SIG-M5 treated with dmso at 0.1 percent for 504 hours (cell line): ENCODE measurements around the gene SEMA4C.
A peak's percentile ranks its signal among the peaks of the same experiment; 100 is the strongest.

Experiments
- DNase-seq: peaks from one replicate; lab custom pipeline; 2025; ENCODE audit not compliant: unreplicated experiment; lab: John Stamatoyannopoulos, UW

SEMA4C gene

GRCh38 chr2:96881349-96882195, 11.7 kb upstream of the SEMA4C start:
- no peak for DNase-seq

GRCh38 chr2:96880891-96881273, 11.0 kb upstream of the SEMA4C start:
- no peak for DNase-seq

GRCh38 chr2:96879545-96880040, 9.7 kb upstream of the SEMA4C start:
- DNase-seq: no peak

DNA sequence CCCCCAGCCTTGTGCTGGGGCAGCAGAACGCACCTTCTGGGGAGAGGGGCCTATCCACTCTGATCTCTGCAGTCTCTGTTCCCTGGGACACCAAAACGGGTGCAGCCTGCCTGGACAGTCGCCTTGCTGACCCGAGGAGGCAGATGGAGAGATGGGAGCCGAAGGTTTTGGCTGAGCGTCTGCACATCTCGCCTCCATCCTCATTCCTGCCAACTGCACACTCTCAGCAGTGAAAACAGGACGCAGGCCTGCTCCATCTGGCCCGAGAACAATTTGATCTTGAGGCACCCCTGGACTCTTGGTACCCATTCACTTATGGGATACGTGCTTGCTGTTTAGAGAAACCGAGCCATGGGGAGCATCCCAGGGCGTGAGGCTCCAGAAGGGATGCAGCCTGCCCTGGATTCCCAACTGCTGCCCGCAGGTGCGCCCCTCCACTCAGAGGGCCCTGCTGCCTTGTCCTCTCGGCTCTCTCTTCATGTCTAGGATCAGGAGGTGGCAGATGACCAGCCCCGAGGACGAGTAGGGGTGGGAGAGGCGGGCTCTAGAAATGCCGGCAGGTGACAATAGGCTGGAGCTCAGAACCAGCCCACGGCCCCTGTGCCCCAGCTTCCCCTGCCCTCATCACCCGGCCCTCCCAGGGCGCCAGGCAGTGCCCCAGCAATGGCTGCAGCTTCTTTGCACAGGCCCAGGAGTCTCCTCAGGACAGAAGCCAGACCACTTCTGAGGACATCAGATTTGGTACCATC, 9.1 kb upstream of the SEMA4C start:
- DNase-seq: no peak

GRCh38 chr2:96878171-96878570, 8.3 kb upstream of the SEMA4C start:
- no peak for DNase-seq

GRCh38 chr2:96877631-96878092, 7.8 kb upstream of the SEMA4C start:
- DNase-seq: no peak

DNA sequence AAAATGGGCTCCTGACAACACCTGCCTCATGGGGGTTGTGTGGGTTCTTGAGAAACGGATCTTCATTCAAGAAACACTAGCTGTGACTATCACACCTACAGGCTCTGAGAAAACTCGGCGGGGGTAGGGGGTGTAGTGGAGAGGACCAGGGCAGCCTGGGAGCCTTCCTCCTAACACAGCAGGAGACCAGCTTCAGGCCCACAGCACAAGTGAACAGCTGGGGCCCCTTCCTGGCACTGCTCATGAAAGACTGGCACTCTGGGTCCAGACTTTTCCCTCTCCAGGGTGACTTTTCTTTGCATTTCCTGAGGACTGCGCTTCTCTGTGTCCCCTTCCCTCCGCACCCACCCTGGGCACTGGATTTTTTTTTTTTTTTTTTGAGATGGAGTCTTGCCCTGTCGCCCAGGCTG, 7.2 kb upstream of the SEMA4C start:
- DNase-seq: no peak

DNA sequence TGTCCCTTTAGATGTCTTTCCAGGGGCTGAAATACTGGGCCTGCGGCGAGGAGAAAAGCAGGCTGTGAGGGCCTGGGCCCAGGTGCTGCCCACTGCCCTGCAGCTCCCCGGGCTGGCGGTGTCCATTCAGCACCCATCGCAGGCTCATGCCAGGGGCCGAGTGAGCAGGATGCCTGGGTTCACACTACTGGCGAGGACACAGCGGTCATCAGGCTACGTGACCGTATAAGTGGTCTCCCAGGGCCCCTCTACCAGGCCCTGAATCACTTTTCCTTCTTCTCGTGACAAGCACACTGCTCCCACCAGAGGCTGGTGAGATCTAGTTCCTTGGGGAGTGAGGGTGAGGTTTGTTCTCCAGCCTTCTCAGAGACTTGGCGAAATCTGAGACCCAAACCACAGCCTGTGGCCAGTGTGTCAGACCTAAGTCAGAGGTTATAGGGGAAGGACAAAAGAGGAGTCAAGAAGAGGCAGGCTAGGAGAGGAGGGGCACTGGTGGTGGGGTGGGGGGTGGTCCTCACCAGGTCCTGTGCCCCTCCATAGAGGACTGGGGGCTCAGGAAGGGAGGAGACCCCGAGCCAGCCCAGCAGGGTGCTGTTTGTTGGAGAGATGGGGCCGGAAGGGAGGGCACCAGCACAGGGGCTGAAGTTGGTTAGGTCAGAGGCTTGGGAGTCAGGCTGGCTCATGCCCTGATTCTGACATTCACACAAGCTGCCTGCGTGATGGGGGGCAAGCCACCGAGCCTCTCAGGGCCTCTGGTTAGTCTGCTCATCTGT, 6.6 kb upstream of the SEMA4C start:
- DNase-seq: no peak

DNA sequence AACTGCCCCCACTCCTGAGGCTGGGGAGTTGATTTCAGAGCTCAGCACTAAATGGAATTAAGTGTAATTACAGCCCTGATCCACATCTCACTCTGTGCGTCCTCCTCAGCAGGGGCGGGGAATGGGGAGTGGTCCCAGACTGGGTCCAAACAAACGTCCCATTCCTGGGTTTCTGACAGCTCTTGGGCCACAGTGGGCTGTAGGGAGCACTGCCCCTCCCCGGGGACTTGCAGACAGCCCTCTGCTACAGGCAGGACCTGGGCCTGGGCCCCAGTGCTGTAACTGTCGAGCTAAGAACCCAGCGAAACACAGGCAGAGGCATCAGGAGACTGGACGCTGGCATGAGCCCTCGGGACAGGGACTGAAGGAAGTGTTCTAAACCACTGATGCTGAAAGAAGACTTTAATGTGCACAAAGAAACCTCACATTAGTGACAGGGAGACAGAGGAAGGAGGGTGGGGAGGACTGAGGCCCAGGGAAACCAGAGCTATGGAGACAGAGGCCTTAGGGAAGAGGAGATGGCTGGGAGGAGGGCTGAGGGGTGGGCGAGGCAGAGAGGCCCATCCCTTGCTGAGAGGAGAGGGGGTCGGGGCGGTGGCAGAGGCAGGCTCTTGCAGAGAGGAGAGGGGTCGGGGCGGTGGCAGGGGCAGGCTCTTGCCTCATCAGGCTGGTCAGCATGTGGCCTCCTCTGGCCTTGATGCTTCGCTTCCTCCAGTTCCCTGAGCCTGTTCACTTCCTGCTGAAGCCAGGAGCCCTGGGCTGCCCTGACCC, 5.8 kb upstream of the SEMA4C start:
- no peak for DNase-seq

GRCh38 chr2:96874198-96874831, 4.4 kb upstream of the SEMA4C start:
- DNase-seq: no peak

DNA sequence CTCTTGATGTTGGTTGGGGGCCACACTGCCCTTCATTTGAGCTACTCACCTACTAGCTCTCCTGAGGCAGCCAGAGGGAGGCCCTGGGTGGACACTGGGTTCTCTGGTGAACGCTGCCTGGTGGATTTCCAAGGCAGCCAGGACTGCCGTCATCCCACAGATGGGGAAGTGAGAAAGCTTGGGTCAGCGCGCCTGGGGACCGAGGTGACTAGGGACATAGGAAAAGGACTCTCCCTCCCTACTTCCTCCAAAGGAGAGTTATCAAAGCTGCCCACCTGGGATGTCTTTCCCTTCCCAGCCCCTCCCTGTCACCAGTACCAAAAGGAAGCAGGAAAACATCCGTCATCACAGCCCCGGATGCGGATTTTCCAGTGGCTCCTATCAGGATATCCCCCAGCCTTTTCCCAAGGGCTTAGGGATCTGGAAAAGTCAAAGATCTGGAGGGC, 3.8 kb upstream of the SEMA4C start:
- no peak for DNase-seq

- DNase-seq: no peak
Observed at GRCh38 chr2:96872591-96873349, 2.9 kb upstream of the SEMA4C start.

GRCh38 chr2:96870626-96871255, 861 bp upstream of the SEMA4C start:
- DNase-seq: peak; percentile 37

DNA sequence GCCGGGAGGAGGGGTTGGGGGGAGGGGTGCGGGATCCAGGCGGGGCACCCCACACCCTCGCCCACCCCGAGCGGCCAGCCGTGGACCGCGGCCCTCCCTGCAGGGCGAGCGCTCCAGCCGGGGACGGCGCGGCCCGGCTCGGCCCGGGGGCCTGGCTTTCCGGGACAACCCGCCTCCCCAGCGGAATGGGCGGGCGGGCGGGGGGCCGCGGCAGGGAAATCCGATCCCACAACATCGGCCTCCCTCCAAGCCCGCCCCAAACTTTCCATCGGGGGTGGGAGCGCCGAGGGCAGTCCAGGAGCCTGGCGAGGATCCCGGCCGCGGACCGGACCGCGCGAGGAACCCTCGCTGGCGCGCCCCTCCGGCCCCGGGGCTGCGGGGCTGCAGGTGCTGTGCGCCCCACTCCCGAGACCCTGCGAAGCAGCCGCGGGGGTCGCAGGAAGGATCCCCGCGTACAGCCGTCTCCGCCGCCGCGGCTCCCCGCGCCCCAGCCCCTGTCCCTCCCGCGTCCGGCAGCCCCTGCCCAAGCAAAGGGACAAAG, 529 bp downstream of the SEMA4C start:
- no peak for DNase-seq

DNA sequence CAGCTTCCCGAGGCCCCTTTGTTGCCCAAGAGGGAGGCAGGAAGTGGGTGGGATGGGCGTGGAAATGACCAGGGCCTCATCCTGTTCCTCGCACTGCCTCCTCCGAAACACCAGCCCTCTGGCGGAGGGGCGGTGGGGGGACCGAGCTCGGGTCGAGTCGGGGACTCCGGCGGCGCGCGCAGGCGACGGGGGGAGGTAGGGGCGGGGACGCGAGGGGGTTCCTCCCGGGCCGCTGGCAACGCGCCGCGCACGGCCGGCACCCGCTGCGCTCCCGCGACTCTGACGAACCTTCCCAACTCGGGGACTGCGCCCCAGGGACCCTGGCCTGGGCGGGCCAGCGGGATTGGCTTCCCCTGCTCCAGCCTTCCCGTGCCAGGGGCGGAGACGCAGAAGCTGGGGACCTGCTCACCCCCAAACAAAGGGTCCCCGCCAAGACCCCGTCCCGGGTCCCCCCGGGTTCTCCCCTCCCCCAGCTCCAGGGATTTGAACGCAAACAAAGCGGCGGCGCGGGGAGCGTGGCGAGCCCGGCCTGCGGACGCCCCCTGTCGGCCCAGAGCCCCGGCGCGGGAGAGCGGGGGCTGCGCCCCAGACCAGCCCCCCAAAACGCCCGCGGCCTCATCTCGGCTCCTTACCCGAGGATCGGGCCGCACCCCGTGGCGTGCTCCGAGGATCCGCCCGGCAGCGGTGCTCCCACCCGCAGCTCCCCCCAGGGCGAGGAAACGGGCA, 1.2 kb downstream of the SEMA4C start:
- peak; percentile 89 for DNase-seq

DNA sequence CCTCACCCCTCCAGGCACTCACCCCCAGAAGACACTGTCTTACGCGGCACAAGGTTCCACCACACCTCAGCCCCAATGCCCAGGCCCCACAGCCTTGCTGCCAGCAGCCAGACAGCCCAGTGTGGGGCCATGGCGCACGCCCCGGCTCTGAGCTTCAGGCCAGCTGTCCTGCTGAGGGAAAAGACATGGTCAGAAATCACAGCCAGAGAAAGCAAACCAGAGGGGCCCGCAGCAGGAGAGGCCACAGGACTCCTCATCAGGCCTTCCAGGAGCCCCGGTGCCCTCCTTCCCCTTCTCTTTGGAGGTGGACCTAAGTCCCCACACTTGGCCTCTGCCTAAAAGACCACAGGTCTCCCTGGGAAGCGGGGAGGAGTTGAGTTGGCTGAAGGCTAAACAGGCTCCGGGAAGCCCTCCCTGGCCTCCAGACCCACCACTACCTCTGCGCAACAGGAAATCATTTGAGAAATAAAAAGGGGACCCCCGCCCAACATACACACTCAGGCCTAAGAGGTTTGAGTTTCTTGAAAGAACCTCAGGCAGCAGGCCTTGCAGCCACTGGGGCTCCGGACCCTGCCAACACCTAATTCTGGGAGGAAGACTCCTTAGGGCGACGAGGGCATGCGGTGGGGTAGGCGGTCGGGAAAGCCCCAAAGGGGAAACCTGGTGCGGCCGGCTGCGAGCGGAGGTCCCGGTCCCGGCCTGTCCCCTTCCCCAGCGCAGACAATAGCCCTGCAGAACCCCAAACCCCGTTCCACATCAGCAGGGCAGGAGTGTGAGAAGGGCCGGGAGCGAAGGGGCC, 1.9 kb downstream of the SEMA4C start:
- DNase-seq: peak; percentile 39
